H9 (cell line): Measurements from ENCODE around the gene PAFAH1B1. TPM values are rescaled to one million over a fixed set of nuclear protein-coding genes. Genes with fewer than 3 reads are reported as not detected.
"Not testable (repeated sequence)": the region's sequence is repeated elsewhere in the genome, so short reads cannot be mapped to it uniquely, and the experiment has no call there.

Experiments
- DNase-seq: peaks from one replicate; pipeline ENCODE4 v3.0.0-alpha.2; 2017
- H2AFZ ChIP-seq: one replicate; pipeline ENCODE4 v1.6.1; 2013; ENCODE audit warnings: mild to moderate bottlenecking, low read length, control low read depth, moderate library complexity
- H2AK5ac ChIP-seq: 2 replicates; pipeline ENCODE4 v1.6.1; 2013; ENCODE audit warnings: low read length, control low read depth, mixed read lengths; ENCODE audit not compliant: insufficient read length
- H2BK120ac ChIP-seq: one replicate; pipeline ENCODE4 v1.6.1; 2013; ENCODE audit warnings: low read depth, mild to moderate bottlenecking, low read length, control low read depth, inconsistent platforms; ENCODE audit not compliant: poor library complexity, severe bottlenecking
- H2BK12ac ChIP-seq: 2 replicates; pipeline ENCODE4 v1.6.1; 2013; ENCODE audit warnings: low read length, control low read depth, mixed read lengths, low read depth; ENCODE audit not compliant: insufficient read length
- H2BK15ac ChIP-seq: 2 replicates; pipeline ENCODE4 v1.6.1; 2013; ENCODE audit warnings: low read depth, low read length, control low read depth
- H2BK20ac ChIP-seq: one replicate; pipeline ENCODE4 v1.6.1; 2013; ENCODE audit warnings: low read depth, mild to moderate bottlenecking, low read length, control low read depth, inconsistent platforms; ENCODE audit not compliant: poor library complexity, severe bottlenecking
- H2BK5ac ChIP-seq: 2 replicates; pipeline ENCODE4 v1.6.1; 2013; ENCODE audit warnings: low read length, control low read depth, mixed read lengths; ENCODE audit not compliant: insufficient read length
- H3K14ac ChIP-seq: 2 replicates; pipeline ENCODE4 v1.6.1; 2013; ENCODE audit warnings: low read length, control low read depth; ENCODE audit not compliant: insufficient read depth
- H3K18ac ChIP-seq: 2 replicates; pipeline ENCODE4 v1.6.1; 2013; ENCODE audit warnings: low read depth, mild to moderate bottlenecking, mixed read lengths, low read length, control low read depth; ENCODE audit not compliant: insufficient read length
- H3K23ac ChIP-seq: 2 replicates; pipeline ENCODE4 v1.6.1; 2013; ENCODE audit warnings: low read length, control low read depth, mixed read lengths, low read depth; ENCODE audit not compliant: insufficient read length
- H3K23me2 ChIP-seq: 2 replicates; pipeline ENCODE4 v1.6.1; 2013; ENCODE audit warnings: low read depth, mild to moderate bottlenecking, mixed read lengths, low read length, control low read depth; ENCODE audit not compliant: insufficient read length, poor library complexity, severe bottlenecking
- H3K27ac ChIP-seq: 2 replicates; pipeline ENCODE4 v1.5.1; 2013; ENCODE audit warnings: low read length, control low read depth, mixed read lengths, low read depth; ENCODE audit not compliant: insufficient read length
- H3K27me3 ChIP-seq: 2 replicates; pipeline ENCODE4 v1.6.1; 2013; ENCODE audit warnings: low read length, control low read depth, inconsistent platforms; ENCODE audit not compliant: insufficient read depth
- H3K4ac ChIP-seq: 2 replicates; pipeline ENCODE4 v1.6.1; 2013; ENCODE audit warnings: low read depth, mild to moderate bottlenecking, control low read depth, inconsistent platforms, low read length, moderate library complexity
- H3K4me1 ChIP-seq: 2 replicates; pipeline ENCODE4 v1.6.1; 2013; ENCODE audit warnings: low read length, control low read depth, inconsistent platforms; ENCODE audit not compliant: insufficient read depth
- H3K4me2 ChIP-seq: 2 replicates; pipeline ENCODE4 v1.6.1; 2013; ENCODE audit warnings: low read length, control low read depth, mixed read lengths; ENCODE audit not compliant: insufficient read length, insufficient read depth
- H3K56ac ChIP-seq: 2 replicates; pipeline ENCODE4 v1.6.1; 2013; ENCODE audit warnings: low read depth, mild to moderate bottlenecking, mixed read lengths, low read length, control low read depth; ENCODE audit not compliant: insufficient read length
- H3K79me1 ChIP-seq: 2 replicates; pipeline ENCODE4 v1.6.1; 2013; ENCODE audit warnings: low read depth, mild to moderate bottlenecking, moderate library complexity, low read length, control low read depth, inconsistent platforms; ENCODE audit not compliant: insufficient read depth, poor library complexity, severe bottlenecking
- H3K79me2 ChIP-seq: 2 replicates; pipeline ENCODE4 v1.6.1; 2013; ENCODE audit warnings: low read length, control low read depth, inconsistent platforms; ENCODE audit not compliant: insufficient read depth
- H3K9ac ChIP-seq: 2 replicates; pipeline ENCODE4 v1.6.1; 2013; ENCODE audit warnings: low read length, control low read depth, mixed read lengths; ENCODE audit not compliant: insufficient read length; ENCODE audit errors: extremely low read depth
- H3K9me3 ChIP-seq: one replicate; pipeline ENCODE4 v1.6.1; 2013; ENCODE audit warnings: low read depth, low read length, inconsistent platforms; ENCODE audit not compliant: control insufficient read depth
- H3T11ph ChIP-seq: one replicate; pipeline ENCODE4 v1.6.1; 2013; ENCODE audit warnings: mild to moderate bottlenecking, low read length, control low read depth, inconsistent platforms
- H4K20me1 ChIP-seq: one replicate; pipeline ENCODE4 v1.6.1; 2013; ENCODE audit not compliant: control insufficient read depth, insufficient read length, insufficient read depth
- H4K5ac ChIP-seq: 2 replicates; pipeline ENCODE4 v1.6.1; 2013; ENCODE audit warnings: low read depth, mild to moderate bottlenecking, mixed read lengths, low read length, control low read depth; ENCODE audit not compliant: insufficient read length
- H4K8ac ChIP-seq: replicated peaks from 2 replicates; pipeline ENCODE4 v1.6.1; 2013; ENCODE audit warnings: low read length, control low read depth, mixed read lengths, low read depth; ENCODE audit not compliant: insufficient read length
- H4K91ac ChIP-seq: 2 replicates; pipeline ENCODE4 v1.6.1; 2013; ENCODE audit warnings: low read depth, mild to moderate bottlenecking, moderate library complexity, mixed read lengths, low read length, control low read depth; ENCODE audit not compliant: insufficient read length
- H3K27ac Mint-ChIP-seq, 3 experiments: 2 replicates in 2 of 3; 3 replicates in 1 of 3; pipeline ENCODE4 v1.8.0; 2020 to 2021; ENCODE audit warnings: mixed read lengths in 3 of 3, mild to moderate bottlenecking in 1 of 3, moderate library complexity in 1 of 3
- H3K27me3 Mint-ChIP-seq: 2 replicates; pipeline ENCODE4 v1.8.0; 2021; ENCODE audit warnings: low read depth, mild to moderate bottlenecking, moderate library complexity, mixed read lengths
- H3K36me3 Mint-ChIP-seq, 3 experiments: 2 replicates in 2 of 3; 3 replicates in 1 of 3; pipeline ENCODE4 v1.8.0; 2020 to 2021; ENCODE audit warnings: low read depth in 3 of 3, mixed read lengths in 3 of 3; ENCODE audit not compliant: insufficient read depth in 1 of 3
- H3K4me1 Mint-ChIP-seq, 2 experiments: 2 replicates each; pipeline ENCODE4 v1.8.0; 2020; ENCODE audit warnings: mixed read lengths in 2 of 2
- H3K4me3 Mint-ChIP-seq, 2 experiments: 2 replicates in 1 of 2; 3 replicates in 1 of 2; pipeline ENCODE4 v1.8.0; 2020 to 2021; ENCODE audit warnings: mild to moderate bottlenecking in 2 of 2, mixed read lengths in 2 of 2, moderate library complexity in 1 of 2
- H3K9me3 Mint-ChIP-seq, 2 experiments: 2 replicates in 1 of 2; 3 replicates in 1 of 2; pipeline ENCODE4 v1.8.0; 2020; ENCODE audit warnings: mild to moderate bottlenecking in 2 of 2, mixed read lengths in 2 of 2, moderate library complexity in 1 of 2
- CTCF ChIP-seq: fragments of 200-600 bp; sonication (generic); conservative IDR thresholded peaks from 3 replicates; pipeline ENCODE4 v1.8.0; 2021; ENCODE audit warnings: antibody characterized with exemption, mild to moderate bottlenecking
- WGBS: extraction: QIAGEN DNeasy Blood & Tissue Kit; methylation state at CpG from one replicate; pipeline ENCODE4 v1.1.7; 2013; ENCODE audit warnings: missing lambda C conversion rate, low lambda C conversion rate, mixed read lengths; ENCODE audit not compliant: insufficient read length; ENCODE audit errors: extremely low coverage; 5-methylcytosine and 5-hydroxymethylcytosine counted together
- total RNA-seq: library from RNA; stranded (reverse); gene quantifications from 2 replicates; pipeline ENCODE4 v1.2.1, GENCODE V29; 2021

The PAFAH1B1 gene
- total RNA-seq, 1 experiment from 2014 or later, result 134 TPM

- Histone ChIP-seq H4K20me1 (no peaks in the 10 kb centered on the region), H2BK120ac (no peak overlapping the region), H3K56ac (no peak overlapping the region), H3K4ac (no peak overlapping the region), H3K4me2 (no peak overlapping the region), H3K14ac (no peak overlapping the region), H3K79me2 (no peaks in the 10 kb centered on the region), H2BK15ac (no peak overlapping the region), H2AK5ac (no peak overlapping the region), H3K9me3 (no peaks in the 10 kb centered on the region), H2BK5ac (no peak overlapping the region), H2BK12ac (no peak overlapping the region), H4K5ac (no peak overlapping the region), H3T11ph (no peak overlapping the region), H4K8ac (no peak overlapping the region), H3K79me1 (no peaks in the 10 kb centered on the region), H3K27ac (no peak overlapping the region), H3K27me3 (no peaks in the 10 kb centered on the region), H3K23ac (no peak overlapping the region), H3K18ac (no peak overlapping the region), H2BK20ac (no peak overlapping the region), H3K9ac (no peak overlapping the region), H3K4me1 (no peaks in the 10 kb centered on the region), H4K91ac (no peak overlapping the region), H3K23me2 (no peaks in the 10 kb centered on the region), H2AFZ (no peak overlapping the region)
- Mint-ChIP-seq H3K27ac (no peak overlapping the region), H3K4me3 (no peak overlapping the region), H3K36me3 (no peaks in the 10 kb centered on the region), H3K27me3 (peaks cover 2% of the 10 kb centered on the region), H3K9me3 (no peaks in the 10 kb centered on the region), H3K4me1 (no peaks in the 10 kb centered on the region; a peak in 1 of 4 replicates)
- no peak for DNase-seq
- WGBS, result no CpG with 5 or more reads among the region's 4 CpGs
- no peak for TF ChIP-seq CTCF
Measured at GRCh38 chr17:2571523-2572303, 21.7 kb upstream of the PAFAH1B1 start.

GRCh38 chr17:2572304-2572609, 21.2 kb upstream of the PAFAH1B1 start:
- H3K9me3 Mint-ChIP-seq, H3K4me1 ChIP-seq, H2BK12ac ChIP-seq, H3K4me2 ChIP-seq, DNase-seq, H4K5ac ChIP-seq, H3K4me1 Mint-ChIP-seq, H3K56ac ChIP-seq, H3K9ac ChIP-seq, H4K91ac ChIP-seq, H2BK5ac ChIP-seq, H3T11ph ChIP-seq, H3K36me3 Mint-ChIP-seq, H2BK120ac ChIP-seq, H3K27me3 ChIP-seq, H3K4me3 Mint-ChIP-seq, H3K23ac ChIP-seq, H3K14ac ChIP-seq, H2BK15ac ChIP-seq, H3K79me1 ChIP-seq, H2AFZ ChIP-seq, H3K27ac ChIP-seq, H4K8ac ChIP-seq, H2BK20ac ChIP-seq, H3K9me3 ChIP-seq, H3K27ac Mint-ChIP-seq, H3K27me3 Mint-ChIP-seq, H3K18ac ChIP-seq, H3K23me2 ChIP-seq, H3K79me2 ChIP-seq, H3K4ac ChIP-seq, H4K20me1 ChIP-seq, H2AK5ac ChIP-seq: not testable (repeated sequence)
- no CpG with 5 or more reads among the region's 7 CpGs for WGBS
